Measurements from ENCODE around the gene LAMB1.

GRCh38 chr7:107946451-107946850 lies 56.5 kb downstream of the LAMB1 start:
- TF ChIP-seq, protein P1, sequence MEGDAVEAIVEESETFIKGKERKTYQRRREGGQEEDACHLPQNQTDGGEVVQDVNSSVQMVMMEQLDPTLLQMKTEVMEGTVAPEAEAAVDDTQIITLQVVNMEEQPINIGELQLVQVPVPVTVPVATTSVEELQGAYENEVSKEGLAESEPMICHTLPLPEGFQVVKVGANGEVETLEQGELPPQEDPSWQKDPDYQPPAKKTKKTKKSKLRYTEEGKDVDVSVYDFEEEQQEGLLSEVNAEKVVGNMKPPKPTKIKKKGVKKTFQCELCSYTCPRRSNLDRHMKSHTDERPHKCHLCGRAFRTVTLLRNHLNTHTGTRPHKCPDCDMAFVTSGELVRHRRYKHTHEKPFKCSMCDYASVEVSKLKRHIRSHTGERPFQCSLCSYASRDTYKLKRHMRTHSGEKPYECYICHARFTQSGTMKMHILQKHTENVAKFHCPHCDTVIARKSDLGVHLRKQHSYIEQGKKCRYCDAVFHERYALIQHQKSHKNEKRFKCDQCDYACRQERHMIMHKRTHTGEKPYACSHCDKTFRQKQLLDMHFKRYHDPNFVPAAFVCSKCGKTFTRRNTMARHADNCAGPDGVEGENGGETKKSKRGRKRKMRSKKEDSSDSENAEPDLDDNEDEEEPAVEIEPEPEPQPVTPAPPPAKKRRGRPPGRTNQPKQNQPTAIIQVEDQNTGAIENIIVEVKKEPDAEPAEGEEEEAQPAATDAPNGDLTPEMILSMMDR (IDR thresholded peaks at IDR 0.05), result no peak
- no peak for TF ChIP-seq POLR2A (IDR thresholded peaks at IDR 0.05)

All from body of pancreas (tissue), 4 donors.